DLD1 (cell line): ENCODE results near the gene CACNA2D4.

ENCODE experiments used
- in situ Hi-C: cut with HindIII; loops from 2 replicates; pipeline ENCODE4 v1.10.0; 2017; ENCODE audit warnings: low sequenced_read_pairs

Gene CACNA2D4

GRCh38 chr12:1836241-1836803 is 82.1 kb downstream of the CACNA2D4 start:
- in situ Hi-C loops = no loop called here

GRCh38 chr12:1835211-1836131 is 83.0 kb downstream of the CACNA2D4 start:
- in situ Hi-C loops = no loop called here

DNA sequence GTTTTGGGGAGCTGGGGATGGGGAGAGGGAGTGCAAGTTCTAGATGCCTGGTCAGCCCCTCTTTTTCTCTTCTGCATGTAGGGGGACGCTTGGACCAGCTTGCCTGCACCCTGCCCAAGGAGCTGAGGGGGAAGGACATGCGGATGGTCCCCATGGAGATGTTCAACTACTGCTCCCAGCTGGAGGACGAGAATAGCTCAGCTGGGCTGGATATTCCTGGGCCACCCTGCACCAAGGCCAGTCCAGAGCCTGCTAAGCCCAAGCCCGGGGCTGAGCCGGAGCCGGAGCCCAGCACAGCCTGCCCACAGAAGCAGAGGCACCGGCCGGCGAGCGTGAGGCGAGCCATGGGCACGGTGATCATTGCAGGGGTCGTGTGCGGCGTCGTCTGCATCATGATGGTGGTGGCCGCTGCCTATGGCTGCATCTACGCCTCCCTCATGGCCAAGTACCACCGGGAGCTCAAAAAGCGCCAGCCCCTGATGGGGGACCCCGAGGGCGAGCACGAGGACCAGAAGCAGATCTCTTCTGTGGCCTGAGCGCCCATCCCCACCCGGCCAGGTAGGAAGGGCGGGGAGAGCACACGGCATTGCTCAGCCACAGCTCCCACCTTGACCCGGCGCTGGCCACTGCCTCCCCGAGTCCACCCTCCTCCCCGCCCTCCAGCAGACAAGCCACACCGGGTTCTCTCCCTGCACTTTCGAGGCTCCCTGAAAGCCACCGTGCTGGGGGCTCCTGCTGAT is 84.1 kb downstream of the CACNA2D4 start:
- in situ Hi-C loops = no loop called here

DNA sequence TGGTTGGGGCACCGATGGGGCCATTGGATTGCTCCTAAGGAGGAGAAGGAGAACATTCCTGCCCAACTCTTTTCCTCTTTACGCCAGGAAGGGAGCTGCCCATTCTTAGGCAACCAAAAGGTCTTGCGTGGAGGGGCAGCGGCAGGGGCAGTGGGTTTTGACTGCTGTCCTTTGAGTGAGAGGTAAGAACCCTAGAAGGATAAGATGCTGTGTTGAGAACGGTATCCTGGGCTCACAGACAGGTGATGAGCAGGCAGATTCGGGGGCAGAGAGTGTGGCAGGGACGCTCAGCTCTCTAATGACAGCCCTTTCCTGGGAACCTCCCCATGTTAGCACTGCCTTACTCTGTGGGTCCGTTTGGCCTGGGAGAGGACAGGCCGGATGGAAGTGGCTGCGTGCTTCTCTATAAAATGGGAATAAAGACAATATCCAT is 84.8 kb downstream of the CACNA2D4 start:
- in situ Hi-C loops = no loop called here

DNA sequence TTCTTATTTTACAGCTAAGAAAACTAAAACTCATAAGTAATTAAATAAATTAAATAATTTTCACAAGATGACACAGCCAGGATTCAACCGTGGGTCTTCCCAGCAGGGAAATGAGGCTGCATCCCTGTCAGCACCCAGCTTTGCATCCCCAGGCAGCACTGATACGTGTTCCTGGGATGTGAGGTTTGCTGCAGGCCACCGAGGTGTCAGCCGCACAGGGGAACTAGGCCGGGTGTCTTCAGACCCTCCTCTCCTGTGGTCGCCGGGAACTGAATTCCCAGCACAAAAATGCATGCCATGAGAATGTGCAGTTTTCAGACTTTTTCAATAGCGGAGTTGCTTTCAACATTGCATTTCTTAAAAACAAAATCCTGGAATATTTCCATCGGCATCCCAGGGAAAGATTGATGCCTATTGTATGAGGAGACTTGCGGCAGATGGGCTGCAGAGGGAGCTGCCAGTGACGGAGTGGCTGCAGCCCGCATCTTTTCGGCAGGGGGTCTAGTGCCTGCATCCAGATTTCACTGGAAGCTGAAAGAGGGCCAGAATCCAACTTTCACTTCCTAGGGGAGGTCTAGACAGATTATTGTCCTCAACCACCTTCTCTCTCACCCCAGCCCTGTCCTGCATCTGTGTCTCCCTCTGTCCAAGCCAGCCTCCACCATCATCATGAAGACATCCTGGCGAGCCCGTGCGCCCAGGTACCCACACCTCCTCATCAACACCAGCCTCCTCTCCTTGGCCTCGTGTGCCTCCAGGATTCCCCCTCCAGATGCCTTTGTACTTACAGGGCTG is 85.5 kb downstream of the CACNA2D4 start:
- in situ Hi-C loops = no loop called here

DNA sequence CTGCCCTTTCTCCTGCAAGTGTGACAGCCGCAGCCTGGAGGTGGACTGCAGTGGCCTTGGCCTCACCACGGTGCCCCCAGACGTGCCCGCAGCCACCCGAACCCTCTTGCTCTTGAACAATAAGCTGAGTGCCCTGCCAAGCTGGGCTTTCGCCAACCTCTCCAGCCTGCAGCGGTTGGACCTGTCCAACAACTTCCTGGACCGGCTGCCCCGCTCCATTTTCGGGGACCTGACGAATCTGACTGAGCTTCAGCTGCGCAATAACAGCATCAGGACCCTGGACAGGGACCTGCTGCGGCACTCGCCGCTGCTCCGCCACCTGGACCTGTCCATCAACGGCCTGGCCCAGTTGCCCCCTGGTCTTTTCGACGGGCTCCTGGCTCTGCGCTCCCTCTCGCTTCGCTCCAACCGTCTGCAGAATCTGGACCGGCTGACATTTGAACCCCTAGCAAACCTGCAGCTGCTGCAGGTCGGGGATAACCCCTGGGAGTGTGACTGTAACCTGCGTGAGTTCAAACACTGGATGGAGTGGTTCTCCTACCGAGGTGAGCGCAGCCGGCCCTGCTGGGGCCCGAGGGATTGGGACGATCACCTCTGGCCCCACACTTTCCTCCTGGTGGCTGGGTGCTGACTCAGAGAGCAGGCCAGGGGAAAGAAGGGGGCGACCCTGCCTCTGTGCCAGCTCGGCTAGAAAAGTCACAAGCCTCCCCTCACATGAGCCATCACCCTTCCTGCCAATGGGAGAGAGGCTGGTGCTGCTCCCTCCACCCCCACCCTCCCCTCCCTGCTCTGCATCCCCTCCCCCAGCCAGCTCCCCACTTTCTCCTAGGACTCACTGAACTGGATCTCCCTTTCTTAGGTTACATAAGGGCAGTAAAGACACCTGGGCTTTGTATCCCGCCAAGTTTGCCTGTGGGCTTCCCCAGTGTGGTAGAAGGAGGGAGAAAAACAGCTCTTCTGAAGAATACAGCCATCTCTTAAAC is 87.2 kb downstream of the CACNA2D4 start:
- in situ Hi-C loops = no loop called here

GRCh38 chr12:1830401-1830845 is 88.0 kb downstream of the CACNA2D4 start:
- in situ Hi-C loops = no loop called here

DNA sequence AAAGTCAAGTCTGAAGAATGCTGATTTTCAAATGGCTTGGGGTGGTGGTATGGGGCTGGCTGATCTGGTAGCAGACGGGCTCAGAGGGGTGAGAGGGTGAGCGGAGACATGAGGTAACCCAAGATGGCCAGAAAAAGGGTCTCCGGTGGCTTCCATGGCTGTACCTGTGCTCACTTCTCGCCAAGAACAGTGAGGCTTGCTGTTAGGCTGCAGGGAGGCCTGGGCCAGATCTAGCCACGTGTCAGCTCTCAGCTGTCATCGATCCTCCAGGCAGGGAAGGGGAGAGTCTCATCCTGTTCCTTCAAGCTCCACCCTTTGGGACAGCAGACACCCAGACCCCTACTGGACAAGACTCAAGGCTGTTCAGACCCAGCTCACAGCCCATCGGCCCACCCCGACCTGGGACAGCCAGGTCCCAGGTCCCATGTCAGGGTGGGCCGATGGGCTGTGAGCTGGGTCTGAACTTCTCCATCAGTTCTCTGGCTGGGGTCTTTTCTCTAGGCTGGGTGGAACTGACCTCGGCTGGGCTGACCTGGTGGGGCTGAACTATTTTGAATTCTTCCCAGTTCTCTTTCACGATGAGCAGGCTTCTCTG is 89.0 kb downstream of the CACNA2D4 start:
- in situ Hi-C loops = no loop called here

GRCh38 chr12:1828856-1829255 is 89.6 kb downstream of the CACNA2D4 start:
- in situ Hi-C loops = no loop called here

DNA sequence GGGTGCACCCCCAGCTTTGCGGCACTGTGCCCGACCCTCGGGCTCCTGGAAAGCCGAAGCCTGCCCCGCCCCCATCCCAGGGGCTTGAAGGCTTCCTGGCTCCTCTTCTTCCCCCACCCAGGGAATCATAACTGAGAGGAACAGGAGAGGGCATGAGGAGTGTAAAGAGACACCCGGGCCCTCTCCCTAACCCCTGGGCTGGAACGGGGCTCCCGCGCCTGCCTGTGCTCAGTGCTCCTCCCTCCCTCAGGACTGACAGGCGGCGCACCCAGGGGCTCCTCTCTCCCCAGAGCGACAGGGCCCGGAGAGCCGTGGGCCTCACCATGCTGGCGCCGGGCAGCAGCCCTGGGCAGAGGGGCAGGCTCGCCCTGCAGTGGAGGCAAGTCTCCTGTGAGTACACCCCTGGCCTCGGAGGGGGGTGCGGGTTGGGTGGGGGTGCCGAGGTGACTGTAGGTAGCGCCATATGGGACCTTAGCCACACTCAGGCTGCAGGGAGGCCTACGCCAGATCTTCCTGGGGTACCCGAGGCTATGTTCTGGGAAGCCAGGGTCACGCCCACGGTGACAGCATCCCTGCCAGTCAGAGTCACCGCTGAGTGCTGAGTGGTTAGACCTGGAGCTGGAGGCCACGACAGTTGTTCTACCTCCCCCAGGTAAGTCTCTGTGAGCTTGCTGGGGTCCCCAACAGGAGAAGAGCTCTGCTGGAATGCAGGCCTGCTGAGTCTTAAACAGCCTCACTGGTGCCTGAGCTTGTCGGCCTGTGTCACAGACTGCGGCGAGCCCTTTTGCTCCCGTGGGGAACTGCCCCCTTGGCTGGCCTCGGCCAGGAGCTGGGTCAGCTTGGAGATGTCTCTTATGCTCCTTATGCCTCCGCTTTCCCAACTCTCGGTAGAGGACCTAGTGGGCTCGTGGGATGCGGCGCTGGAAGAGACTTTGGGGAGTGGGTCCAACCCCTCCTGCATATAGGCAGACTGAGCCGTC is 90.3 kb downstream of the CACNA2D4 start:
- in situ Hi-C loops = no loop called here

GRCh38 chr12:1826867-1827705 is 91.4 kb downstream of the CACNA2D4 start:
- in situ Hi-C loops = no loop called here

GRCh38 chr12:1826401-1826800 is 92.1 kb downstream of the CACNA2D4 start:
- in situ Hi-C loops = no loop called here

GRCh38 chr12:1825382-1826102 is 92.9 kb downstream of the CACNA2D4 start:
- in situ Hi-C loops = no loop called here

GRCh38 chr12:1823237-1823636 is 95.2 kb downstream of the CACNA2D4 start:
- in situ Hi-C loops = no loop called here

GRCh38 chr12:1822699-1823098 is 95.8 kb downstream of the CACNA2D4 start:
- in situ Hi-C loops = no loop called here

- in situ Hi-C loops = no loop called here
Measured at GRCh38 chr12:1821805-1822204, 96.6 kb downstream of the CACNA2D4 start.
